SK-N-SH (cell line): ENCODE measurements around the gene ADRM1. TPM values are rescaled to one million over a fixed set of nuclear protein-coding genes. Genes with fewer than 3 reads are reported as not detected.

Source experiments
- CTCF ChIA-PET: fragments of 300-600, 350-600 bp; formaldehyde crosslinking; extraction: SDS; loops from one replicate; lab custom pipeline; 2021; lab: Yijun Ruan, JAX
- POLR2A ChIA-PET: fragments of 350-600 bp; sonication (Branson Sonifier 250); formaldehyde crosslinking; extraction: SDS; loops from one replicate; lab custom pipeline; 2020; ENCODE audit warnings: antibody characterized with exemption, inconsistent platforms; lab: Yijun Ruan, JAX
- DNase-seq: peaks from one replicate; pipeline ENCODE4 v3.0.0; 2012
- H2AFZ ChIP-seq: fragments of 200-600 bp; sonication (generic); 2 replicates; pipeline ENCODE4 v1.8.1; 2016; ENCODE audit warnings: antibody characterized with exemption, mild to moderate bottlenecking, low read depth
- H3F3A ChIP-seq: fragments of 200-600 bp; sonication (generic); replicated peaks from 2 replicates; pipeline ENCODE3; 2016; ENCODE audit warnings: antibody characterized with exemption, mild to moderate bottlenecking; ENCODE audit not compliant: insufficient read depth
- H3K27ac ChIP-seq, 2 experiments: fragments of 200-500 bp in 1 of 2; fragments of 200-600 bp in 1 of 2; sonication (Bioruptor generic) in 1 of 2; sonication (generic), shearing (Covaris generic) in 1 of 2; 2 replicates each; pipeline versions ENCODE4 v1.5.1 to v1.6.1; 2014 to 2016; ENCODE audit warnings: low read depth in 2 of 2, inconsistent platforms in 1 of 2, low read length in 1 of 2, mild to moderate bottlenecking in 1 of 2, mixed read lengths in 1 of 2
- H3K27me3 ChIP-seq: fragments of 200-600 bp; sonication (generic), shearing (Covaris generic); 2 replicates; pipeline ENCODE4 v1.6.1; 2016; ENCODE audit warnings: mixed run types; ENCODE audit not compliant: insufficient read depth
- H3K36me3 ChIP-seq, 2 experiments: fragments of 200-500 bp in 1 of 2; fragments of 200-600 bp in 1 of 2; sonication (Bioruptor generic) in 1 of 2; sonication (generic) in 1 of 2; replicated peaks in 1 of 2; 2 replicates each; pipeline versions ENCODE3 to v1.5.1; 2014 to 2016; ENCODE audit warnings: low read length in 1 of 2, mild to moderate bottlenecking in 1 of 2; ENCODE audit not compliant: insufficient read depth in 2 of 2, control insufficient read depth in 1 of 2
- H3K4me1 ChIP-seq, 2 experiments: fragments of 200-500 bp in 1 of 2; fragments of 200-600 bp in 1 of 2; sonication (Bioruptor generic) in 1 of 2; sonication (generic), shearing (Covaris generic) in 1 of 2; 2 replicates each; pipeline versions ENCODE4 v1.5.1 to v1.6.1; 2014 to 2016; ENCODE audit warnings: low read depth in 1 of 2, low read length in 1 of 2, mixed run types in 1 of 2; ENCODE audit not compliant: insufficient read depth in 2 of 2, control insufficient read depth in 1 of 2
- H3K4me2 ChIP-seq: fragments of 200-600 bp; sonication (generic), shearing (Covaris generic); 2 replicates; pipeline ENCODE4 v1.6.1; 2017; ENCODE audit warnings: mixed run types
- H3K4me3 ChIP-seq, 2 experiments: fragments of 200-500 bp in 1 of 2; fragments of 200-600 bp in 1 of 2; sonication (Bioruptor generic) in 1 of 2; sonication (generic), shearing (Covaris generic) in 1 of 2; 2 replicates each; pipeline versions ENCODE4 v1.5.1 to v1.8.1; 2014 to 2016; ENCODE audit warnings: low read depth in 2 of 2, inconsistent platforms in 1 of 2, low read length in 1 of 2, mild to moderate bottlenecking in 1 of 2, mixed read lengths in 1 of 2, moderate library complexity in 1 of 2
- H3K79me2 ChIP-seq: fragments of 200-600 bp; sonication (generic); 2 replicates; pipeline ENCODE4 v1.8.1; 2017; ENCODE audit warnings: mild to moderate bottlenecking; ENCODE audit not compliant: insufficient read depth
- H3K9ac ChIP-seq: fragments of 200-600 bp; sonication (generic); 2 replicates; pipeline ENCODE4 v1.6.1; 2017; ENCODE audit warnings: mixed run types
- H3K9me2 ChIP-seq: fragments of 200-600 bp; sonication (generic); 2 replicates; pipeline ENCODE4 v1.6.1; 2017; ENCODE audit warnings: mixed run types
- H3K9me3 ChIP-seq: fragments of 200-600 bp; sonication (generic); 2 replicates; pipeline ENCODE4 v1.6.1; 2017; ENCODE audit warnings: mixed run types, mild to moderate bottlenecking, moderate library complexity
- H4K20me1 ChIP-seq: fragments of 200-600 bp; sonication (generic); 2 replicates; pipeline ENCODE4 v1.6.1; 2017; ENCODE audit warnings: mild to moderate bottlenecking, mixed run types; ENCODE audit not compliant: insufficient read depth
- CHD2 ChIP-seq: fragments of 150-350 bp; IDR thresholded peaks from 2 replicates; pipeline ENCODE4 v1.6.1; 2018; ENCODE audit warnings: low read length; ENCODE audit not compliant: partially characterized antibody
- CTCF ChIP-seq: fragments of 200-600 bp; sonication (generic); IDR thresholded peaks from 2 replicates; pipeline ENCODE4 v1.6.1; 2017; ENCODE audit warnings: antibody characterized with exemption, mild to moderate bottlenecking, moderate library complexity
- EP300 ChIP-seq, 2 experiments: IDR thresholded peaks; 2 replicates each; pipeline versions ENCODE4 v1.4.0 to v1.6.1; 2012; ENCODE audit warnings: borderline replicate concordance in 1 of 2, low read depth in 1 of 2, low read length in 1 of 2
- EZH2phosphoT487 ChIP-seq: fragments of 200-600 bp; sonication (generic); IDR thresholded peaks from 2 replicates; pipeline ENCODE4 v1.6.1; 2017; ENCODE audit warnings: low read depth, mixed run types, mild to moderate bottlenecking, antibody characterized with exemption, moderate library complexity, borderline replicate concordance
- FOSL2 ChIP-seq: IDR thresholded peaks from 2 replicates; pipeline ENCODE4 v1.4.0; 2012; ENCODE audit warnings: low read depth, mild to moderate bottlenecking, moderate library complexity, borderline replicate concordance
- FOXJ3 ChIP-seq: sonication (generic); formaldehyde crosslinking; IDR thresholded peaks from 2 replicates; pipeline ENCODE4 v1.5.1; 2020; ENCODE audit warnings: mild to moderate bottlenecking, missing genetic modification reagents
- FOXM1 ChIP-seq: IDR thresholded peaks from 2 replicates; pipeline ENCODE4 v1.4.0; 2012; ENCODE audit warnings: low read depth, mild to moderate bottlenecking
- GATA2 ChIP-seq: sonication (generic); formaldehyde crosslinking; IDR thresholded peaks from 2 replicates; pipeline ENCODE4 v1.5.0; 2020; ENCODE audit warnings: mild to moderate bottlenecking, missing genetic modification reagents
- IRF3 ChIP-seq: fragments of 150-350 bp; IDR thresholded peaks from 2 replicates; pipeline ENCODE4 v1.6.1; 2016; ENCODE audit warnings: mild to moderate bottlenecking, low read depth, low read length
- NRF1 ChIP-seq: IDR thresholded peaks from 2 replicates; pipeline ENCODE4 v1.6.1; 2012; ENCODE audit warnings: low read depth, mild to moderate bottlenecking, low read length
- PBX3 ChIP-seq: IDR thresholded peaks from 2 replicates; pipeline ENCODE4; 2012
- RCOR1 ChIP-seq: fragments of 150-350 bp; IDR thresholded peaks from 2 replicates; pipeline ENCODE4 v1.6.1; 2017; ENCODE audit warnings: antibody characterized with exemption, low read length
- RXRA ChIP-seq: IDR thresholded peaks from 2 replicates; pipeline ENCODE4 v1.4.0; 2012; ENCODE audit warnings: low read depth, mild to moderate bottlenecking, borderline replicate concordance
- TCF12 ChIP-seq: IDR thresholded peaks from 2 replicates; pipeline ENCODE4 v1.4.0; 2012
- TEAD4 ChIP-seq: IDR thresholded peaks from 2 replicates; pipeline ENCODE4 v1.4.0; 2012; ENCODE audit warnings: mild to moderate bottlenecking, borderline replicate concordance; ENCODE audit not compliant: insufficient read depth
- WGBS: methylation state at CpG from one replicate; pipeline ENCODE4 v1.1.6; 2017; ENCODE audit warnings: low lambda C conversion rate; 5-methylcytosine and 5-hydroxymethylcytosine counted together
- polyA plus RNA-seq, 3 experiments: library from polyadenylated mRNA; depleted of rRNA; stranded (reverse); fragments of >200 nt; gene quantifications; 2 replicates each; pipeline ENCODE4 v1.2.3, GENCODE V29; 2012

The ADRM1 gene
- polyA plus RNA-seq, 1 of the 3 experiments (the other 2 are of a cell fraction), result 142 TPM

GRCh38 chr20:62288535-62289105 lies 14.2 kb upstream of the ADRM1 start:
- CTCF ChIA-PET, result no interaction called here
- Histone ChIP-seq H4K20me1 (no peaks in the 10 kb centered on the region), H3K27me3 (no peaks in the 10 kb centered on the region), H3K4me3 (no peak overlapping the region), H3K27ac (no peak overlapping the region), H3K9ac (no peak overlapping the region), H3K4me1 (no peaks in the 10 kb centered on the region), H2AFZ (no peak overlapping the region), H3K4me2 (no peak overlapping the region), H3K9me3 (no peaks in the 10 kb centered on the region), H3K36me3 (peaks cover 9 to 28% of the 10 kb centered on the region in 2 experiments), H3K79me2 (no peaks in the 10 kb centered on the region), H3F3A (peaks cover 3% of the 10 kb centered on the region), H3K9me2 (no peaks in the 10 kb centered on the region)
- POLR2A ChIA-PET, result no interaction called here
- no peak for TF ChIP-seq RCOR1
- no peak for TF ChIP-seq NRF1
- TF ChIP-seq FOXM1, result no peak
- TF ChIP-seq TCF12, result no peak
- no peak for TF ChIP-seq RXRA
- TF ChIP-seq GATA2 (CRISPR knock-in tag), result no peak
- no peak for DNase-seq
- 93% methylated on average over 13 of the region's 15 CpGs for WGBS

GRCh38 chr20:62289131-62289530 lies 13.7 kb upstream of the ADRM1 start:
- CTCF ChIA-PET, result no interaction called here
- peaks cover 9 to 28% of the 10 kb centered on the region in 2 experiments for H3K36me3 ChIP-seq
- no peaks in the 10 kb centered on the region for H3K27me3 ChIP-seq
- no peak overlapping the region for H3K4me3 ChIP-seq
- H3K4me2 ChIP-seq, result no peak overlapping the region
- H3K9me3 ChIP-seq, result no peaks in the 10 kb centered on the region
- H3F3A ChIP-seq, result peaks cover 3% of the 10 kb centered on the region
- no peaks in the 10 kb centered on the region for H4K20me1 ChIP-seq
- no peaks in the 10 kb centered on the region for H3K79me2 ChIP-seq
- no peak overlapping the region for H2AFZ ChIP-seq
- no peaks in the 10 kb centered on the region for H3K9me2 ChIP-seq
- TF ChIP-seq FOXJ3 (no peak), EP300 (IDR thresholded peaks at IDR 0.05; ENCODE audit: borderline replicate concordance in 1 of 2, low read depth in 1 of 2, low read length in 1 of 2) (no peak), CTCF (no peak), TEAD4 (no peak), IRF3 (no peak), EZH2phosphoT487 (no peak), PBX3 (no peak), CHD2 (no peak), FOSL2 (no peak)
- H3K4me1 ChIP-seq, result no peaks in the 10 kb centered on the region
- 83% methylated on average over 1 of the region's 14 CpGs for WGBS
- DNase-seq, result no peak
- no peak overlapping the region for H3K9ac ChIP-seq
- H3K27ac ChIP-seq, result no peak overlapping the region
- POLR2A ChIA-PET, result no interaction called here
